ENCODE measurements around the gene SLC17A9. TPM values are rescaled to one million over a fixed set of nuclear protein-coding genes. Genes with fewer than 3 reads are reported as not detected.

The SLC17A9 gene
- 31.1 and 35.2 TPM in 2 replicates for total RNA-seq (2021; fragmentation: NEBNext Ultra II Directional; extraction: Animal tissue kit (Norgen Biotek cat#: 25700))
- polyA plus RNA-seq (2011; rRNA removed): 23.5 and 39.6 TPM in 2 replicates
- polyA plus RNA-seq (2011; cell fraction: cytosol; rRNA removed): 26.0 TPM
- polyA plus RNA-seq (2011; cell fraction: nucleus; rRNA removed): 178 TPM
- polyA plus RNA-seq (2012, experiment 1 of 2): 15.9 to 29.2 TPM (median 25.3 TPM) in 4 replicates
- 17.4 TPM for polyA plus RNA-seq (2012, experiment 2 of 2)
- 44.3 TPM for polyA plus RNA-seq (2013, experiment 1 of 2)
- 44.7 TPM for polyA plus RNA-seq (2013, experiment 2 of 2)
- polyA minus RNA-seq (2011; rRNA and poly(A)+ RNA removed): 6.0 and 6.5 TPM in 2 replicates
- polyA minus RNA-seq (2011; cell fraction: cytosol; rRNA and poly(A)+ RNA removed): 10.4 TPM
- polyA minus RNA-seq (2011; cell fraction: nucleus; rRNA and poly(A)+ RNA removed): 14.7 TPM
- long read RNA-seq, experiment 1, partial matches to known transcripts: 3 of 15 reads
- long read RNA-seq, experiment 1, other reads (novel, unspliced or antisense): 9 of 15 reads
- long read RNA-seq, experiment 2, partial matches to known transcripts: 1 of 3 reads
- long read RNA-seq, experiment 2, other reads (novel, unspliced or antisense): 1 of 3 reads

DNA sequence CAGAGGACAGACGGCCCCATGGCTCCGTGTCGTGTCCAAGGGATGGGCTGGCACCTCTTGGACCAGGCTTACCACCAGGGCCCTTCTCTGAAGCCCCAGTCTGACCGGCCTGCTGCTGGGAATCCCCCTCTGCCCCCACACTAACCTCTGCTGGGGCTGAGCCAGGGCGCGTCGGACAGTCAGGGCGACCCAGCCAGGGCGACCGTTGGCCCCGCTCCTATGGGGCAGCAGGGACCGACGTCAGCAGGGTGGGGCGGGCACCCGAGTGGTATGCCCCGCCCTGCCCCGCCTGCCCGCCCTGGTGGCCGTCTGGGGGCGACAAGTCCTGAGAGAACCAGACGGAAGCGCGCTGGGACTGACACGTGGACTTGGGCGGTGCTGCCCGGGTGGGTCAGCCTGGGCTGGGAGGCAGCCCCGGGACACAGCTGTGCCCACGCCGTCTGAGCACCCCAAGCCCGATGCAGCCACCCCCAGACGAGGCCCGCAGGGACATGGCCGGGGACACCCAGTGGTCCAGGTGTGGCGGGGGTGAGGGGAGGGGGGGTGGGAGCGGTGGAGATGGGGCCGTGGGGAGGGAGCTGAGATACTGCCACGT lies at the start of gene SLC17A9:
TSS of gene SLC17A9 (plus strand) at position 337 of the 595 bp plus-strand sequence. CDS start at position 459, 122 bp downstream.
- POLR2A ChIA-PET (ENCODE audit: partially characterized antibody): interaction anchor here (0.6 to 3.4 kb wide), 8 partner anchors 15 to 47 kb away, joined by 3 to 29 read pairs (median 10); partner anchors contain the start of genes DIDO1 and GID8
- no peaks in the 10 kb centered on the region for H3K27me3 ChIP-seq (replicated peaks in 1 of 4; ENCODE audit: control insufficient read depth in 3 of 4, extremely low read depth in 1 of 4, insufficient read depth in 3 of 4, low read length in 3 of 4)
- no peak within 1 kb of the TSS for H3K56ac ChIP-seq (replicated peaks; ENCODE audit: insufficient read length, low read depth, low read length)
- H4K91ac ChIP-seq (replicated peaks; ENCODE audit: insufficient read length, low read length): peak within 1 kb of the TSS; percentile 83
- peak within 1 kb of the TSS; percentile 87; the same call in 1 of the 2 replicates for H2BK12ac ChIP-seq (ENCODE audit: low read depth, low read length)
- H2BK120ac ChIP-seq (replicated peaks; ENCODE audit: low read depth, low read length): no peak within 1 kb of the TSS
- peak in 1 of 2 experiments; percentile 84 for DNase-seq (ENCODE audit: low read depth in 1 of 2, low spot score in 2 of 2)
- H2BK20ac ChIP-seq (ENCODE audit: low read length): peak within 1 kb of the TSS; percentile 80; the same call in 1 of the 2 replicates
- H4K8ac ChIP-seq (ENCODE audit: extremely low read depth, insufficient read depth, low read length): peak within 1 kb of the TSS; percentile 73; the same call in 1 of the 2 replicates
- peaks cover 11% of the 10 kb centered on the region; the same call in 1 of the 2 replicates for H3K23me2 ChIP-seq (ENCODE audit: low read depth, low read length)
- no peak within 1 kb of the TSS for H2AFZ ChIP-seq (ENCODE audit: low read length)
- H3K9ac ChIP-seq (replicated peaks in 1 of 4; ENCODE audit: extremely low read depth in 1 of 4, low read depth in 3 of 4, low read length in 3 of 4): peak within 1 kb of the TSS in 1 of 4 experiments; percentile 44; a peak in 4 of 7 replicates
- peaks cover 10% of the 10 kb centered on the region; the same call in 1 of the 2 replicates for H3K79me1 ChIP-seq (ENCODE audit: low read depth, low read length)
- peak within 1 kb of the TSS; percentile 96 for H3K4ac ChIP-seq (replicated peaks; ENCODE audit: insufficient read length, low read depth, low read length)
- no peak within 1 kb of the TSS for H2AK5ac ChIP-seq (ENCODE audit: low read depth, low read length)
- H2BK5ac ChIP-seq (ENCODE audit: low read depth, low read length): peak within 1 kb of the TSS; percentile 56; the same call in 1 of the 2 replicates
- H3K27ac ChIP-seq (ENCODE audit: low read depth, low read length): no peak within 1 kb of the TSS
- no peak within 1 kb of the TSS for H3K14ac ChIP-seq (ENCODE audit: insufficient read length)
- peak within 1 kb of the TSS; percentile 71 to 94 for H3K4me2 ChIP-seq (ENCODE audit: insufficient read depth in 1 of 2, low read depth in 2 of 2, low read length in 2 of 2)
- H2BK15ac ChIP-seq (ENCODE audit: low read length): peak within 1 kb of the TSS; percentile 88; the same call in 1 of the 2 replicates
- H3K36me3 ChIP-seq (ENCODE audit: control insufficient read depth in 2 of 4, insufficient read depth in 4 of 4, low read length in 3 of 4): peaks cover 4 to 21% (median 10%) of the 10 kb centered on the region in 4 experiments
- H3K23ac ChIP-seq (ENCODE audit: insufficient read length): no peak within 1 kb of the TSS
- FAIRE-seq: no peak
- no peaks in the 10 kb centered on the region for H3K9me3 ChIP-seq (ENCODE audit: insufficient read depth in 2 of 2, low read depth in 1 of 2, low read length in 1 of 2)
- WGBS, 2 experiments (ENCODE audit: extremely low coverage in 1 of 2, insufficient coverage in 1 of 2, insufficient read length in 1 of 2, insufficient replicate concordance in 2 of 2, low coverage in 1 of 2, low lambda C conversion rate in 2 of 2, missing lambda C conversion rate in 1 of 2): 27% methylated on average over 12 of the region's 37 CpGs; no CpG with 5 or more reads in 1 of the 2 experiments
- H3K79me2 ChIP-seq (ENCODE audit: control insufficient read depth in 1 of 2, insufficient read depth in 2 of 2, low read length in 2 of 2): peaks cover 0 to 27% of the 10 kb centered on the region in 2 experiments; a peak in 2 of 4 replicates
- peak within 1 kb of the TSS; percentile 89 for H3K18ac ChIP-seq (ENCODE audit: extremely low read depth, low read length)
- H3K4me3 ChIP-seq (ENCODE audit: extremely low read depth in 1 of 4, insufficient read depth in 2 of 4, low read depth in 3 of 4, low read length in 4 of 4): peak within 1 kb of the TSS; percentile 24 to 61 (median 40)
- CTCF ChIA-PET (ENCODE audit: partially characterized antibody): interaction anchor here (0.6 to 2.7 kb wide), 9 partner anchors 11 to 807 kb away, joined by 3 to 15 read pairs (median 5); no protein-coding TSS in a partner anchor
- peak within 1 kb of the TSS; percentile 48 for H4K5ac ChIP-seq (ENCODE audit: insufficient read length, low read depth, low read length)
- peaks cover 2 to 23% (median 17%) of the 10 kb centered on the region in 4 experiments for H3K4me1 ChIP-seq (replicated peaks in 1 of 4; ENCODE audit: control insufficient read depth in 3 of 4, insufficient read depth in 4 of 4, low read length in 3 of 4)
- peaks cover 4 to 11% of the 10 kb centered on the region in 2 experiments for H4K20me1 ChIP-seq (replicated peaks in 1 of 2; ENCODE audit: control insufficient read depth in 1 of 2, insufficient read depth in 2 of 2, low read length in 2 of 2)
- TF ChIP-seq SRF (IDR thresholded peaks at IDR 0.05; ENCODE audit: low read depth, low read length): no peak
- no peak for TF ChIP-seq JUND (IDR thresholded peaks at IDR 0.05; ENCODE audit: low read length)
- no peak for TF ChIP-seq NANOG (IDR thresholded peaks at IDR 0.05; ENCODE audit: insufficient read depth, low read depth, low read length, poor library complexity, severe bottlenecking)
- TF ChIP-seq, protein P1, sequence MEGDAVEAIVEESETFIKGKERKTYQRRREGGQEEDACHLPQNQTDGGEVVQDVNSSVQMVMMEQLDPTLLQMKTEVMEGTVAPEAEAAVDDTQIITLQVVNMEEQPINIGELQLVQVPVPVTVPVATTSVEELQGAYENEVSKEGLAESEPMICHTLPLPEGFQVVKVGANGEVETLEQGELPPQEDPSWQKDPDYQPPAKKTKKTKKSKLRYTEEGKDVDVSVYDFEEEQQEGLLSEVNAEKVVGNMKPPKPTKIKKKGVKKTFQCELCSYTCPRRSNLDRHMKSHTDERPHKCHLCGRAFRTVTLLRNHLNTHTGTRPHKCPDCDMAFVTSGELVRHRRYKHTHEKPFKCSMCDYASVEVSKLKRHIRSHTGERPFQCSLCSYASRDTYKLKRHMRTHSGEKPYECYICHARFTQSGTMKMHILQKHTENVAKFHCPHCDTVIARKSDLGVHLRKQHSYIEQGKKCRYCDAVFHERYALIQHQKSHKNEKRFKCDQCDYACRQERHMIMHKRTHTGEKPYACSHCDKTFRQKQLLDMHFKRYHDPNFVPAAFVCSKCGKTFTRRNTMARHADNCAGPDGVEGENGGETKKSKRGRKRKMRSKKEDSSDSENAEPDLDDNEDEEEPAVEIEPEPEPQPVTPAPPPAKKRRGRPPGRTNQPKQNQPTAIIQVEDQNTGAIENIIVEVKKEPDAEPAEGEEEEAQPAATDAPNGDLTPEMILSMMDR (IDR thresholded peaks at IDR 0.05; ENCODE audit: control extremely low read depth in 1 of 3, insufficient read depth in 1 of 3, low read depth in 1 of 3, low read length in 3 of 3): no peak
- 0 out of 4 replicates have a peak, but pooled peaks of 1 of the 2 experiments have one; percentile 6 for TF ChIP-seq RAD21 (IDR thresholded peaks at IDR 0.05 in 1 of 2, conservative IDR thresholded peaks at IDR 0.05 in 1 of 2; ENCODE audit: low read depth in 2 of 2, low read length in 2 of 2)

Data from H1 (cell line).